ENCODE results near the gene MIP. TPM values are rescaled to one million over a fixed set of nuclear protein-coding genes. Genes with fewer than 3 reads are reported as not detected.
"Not testable (repeated sequence)": the region's sequence is repeated elsewhere in the genome, so short reads cannot be mapped to it uniquely, and the experiment has no call there.

MIP gene
- total RNA-seq, 1 donor from 2014 or later, result not detected

DNA sequence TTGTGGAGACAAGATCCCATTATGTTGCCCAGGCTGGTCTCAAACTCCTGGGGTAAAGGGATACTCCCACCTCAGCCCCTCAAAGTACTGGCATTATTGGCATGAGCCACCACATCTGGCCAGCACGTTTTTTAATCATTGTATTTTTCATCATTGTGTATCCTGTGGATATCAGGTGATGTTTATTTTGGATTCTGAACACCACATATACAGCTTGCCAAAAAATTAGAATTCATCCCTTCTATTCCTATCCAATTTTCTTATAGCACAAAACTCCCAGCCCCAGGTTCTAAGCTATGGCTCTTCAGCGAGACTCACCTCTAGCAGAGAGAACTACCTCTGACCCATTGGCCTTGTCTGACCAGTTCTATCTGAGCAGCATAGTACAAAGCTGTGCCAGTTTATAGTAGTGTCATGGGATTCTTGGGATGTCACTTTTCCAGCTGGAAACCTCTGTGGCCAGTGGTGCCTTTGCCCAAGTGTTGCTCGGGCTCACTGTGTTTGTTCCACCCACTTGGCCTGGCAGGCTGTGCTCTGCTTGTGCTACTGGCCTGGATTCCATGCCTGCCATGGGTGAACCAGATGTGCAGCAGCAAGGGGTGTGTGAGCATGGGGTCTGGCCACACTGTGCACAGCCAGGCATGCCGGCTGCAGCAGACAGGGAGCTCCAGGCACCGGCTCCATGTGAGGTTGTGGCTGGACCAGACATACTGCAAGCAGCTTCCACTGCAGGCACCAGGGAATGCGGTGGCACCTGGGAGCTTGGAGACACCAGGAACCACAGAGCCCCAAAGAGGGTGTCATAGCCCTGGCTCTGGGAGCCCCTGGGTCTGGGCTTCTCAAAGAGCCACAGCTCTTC lies 42.4 kb downstream of the MIP start:
- DNase-seq (ENCODE audit: extremely low spot score in 2 of 2), result no peak
- TF ChIP-seq, protein P1, sequence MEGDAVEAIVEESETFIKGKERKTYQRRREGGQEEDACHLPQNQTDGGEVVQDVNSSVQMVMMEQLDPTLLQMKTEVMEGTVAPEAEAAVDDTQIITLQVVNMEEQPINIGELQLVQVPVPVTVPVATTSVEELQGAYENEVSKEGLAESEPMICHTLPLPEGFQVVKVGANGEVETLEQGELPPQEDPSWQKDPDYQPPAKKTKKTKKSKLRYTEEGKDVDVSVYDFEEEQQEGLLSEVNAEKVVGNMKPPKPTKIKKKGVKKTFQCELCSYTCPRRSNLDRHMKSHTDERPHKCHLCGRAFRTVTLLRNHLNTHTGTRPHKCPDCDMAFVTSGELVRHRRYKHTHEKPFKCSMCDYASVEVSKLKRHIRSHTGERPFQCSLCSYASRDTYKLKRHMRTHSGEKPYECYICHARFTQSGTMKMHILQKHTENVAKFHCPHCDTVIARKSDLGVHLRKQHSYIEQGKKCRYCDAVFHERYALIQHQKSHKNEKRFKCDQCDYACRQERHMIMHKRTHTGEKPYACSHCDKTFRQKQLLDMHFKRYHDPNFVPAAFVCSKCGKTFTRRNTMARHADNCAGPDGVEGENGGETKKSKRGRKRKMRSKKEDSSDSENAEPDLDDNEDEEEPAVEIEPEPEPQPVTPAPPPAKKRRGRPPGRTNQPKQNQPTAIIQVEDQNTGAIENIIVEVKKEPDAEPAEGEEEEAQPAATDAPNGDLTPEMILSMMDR (IDR thresholded peaks at IDR 0.05), result no peak
- no peak for TF ChIP-seq POLR2AphosphoS5 (IDR thresholded peaks at IDR 0.05; ENCODE audit: insufficient read depth in 1 of 2, low read depth in 1 of 2)
- TF ChIP-seq POLR2A (IDR thresholded peaks at IDR 0.05), result no peak
- Histone ChIP-seq H3K27ac (no peak overlapping the region), H3K4me1 (no peaks in the 10 kb centered on the region), H3K36me3 (no peaks in the 10 kb centered on the region), H3K9me3 (no peaks in the 10 kb centered on the region), H3K4me3 (no peak overlapping the region), H3K27me3 (no peaks in the 10 kb centered on the region)
- intact Hi-C loops (cut with DNase I), result no loop called here

DNA sequence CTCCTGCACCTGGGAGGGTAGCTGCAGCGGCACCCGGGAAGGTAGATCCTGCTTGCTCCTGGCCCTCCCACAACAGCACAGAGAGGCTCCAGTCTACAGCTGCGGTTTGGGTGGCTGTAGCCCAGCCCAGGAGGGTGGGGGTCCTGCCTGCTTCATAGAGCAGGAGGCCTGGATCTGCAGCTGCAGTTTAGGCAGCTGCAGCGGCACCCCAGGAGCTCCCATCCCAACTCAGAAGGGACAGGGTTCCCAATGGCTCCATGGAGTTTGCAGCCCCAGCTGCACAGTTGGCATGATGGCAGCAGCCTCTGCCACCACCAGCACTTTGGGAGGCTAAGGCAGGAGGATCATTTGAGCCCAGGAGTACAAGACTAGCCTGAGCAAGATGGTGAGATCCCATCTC lies 43.7 kb downstream of the MIP start:
- intact Hi-C loops (cut with DNase I), result no loop called here

DNA sequence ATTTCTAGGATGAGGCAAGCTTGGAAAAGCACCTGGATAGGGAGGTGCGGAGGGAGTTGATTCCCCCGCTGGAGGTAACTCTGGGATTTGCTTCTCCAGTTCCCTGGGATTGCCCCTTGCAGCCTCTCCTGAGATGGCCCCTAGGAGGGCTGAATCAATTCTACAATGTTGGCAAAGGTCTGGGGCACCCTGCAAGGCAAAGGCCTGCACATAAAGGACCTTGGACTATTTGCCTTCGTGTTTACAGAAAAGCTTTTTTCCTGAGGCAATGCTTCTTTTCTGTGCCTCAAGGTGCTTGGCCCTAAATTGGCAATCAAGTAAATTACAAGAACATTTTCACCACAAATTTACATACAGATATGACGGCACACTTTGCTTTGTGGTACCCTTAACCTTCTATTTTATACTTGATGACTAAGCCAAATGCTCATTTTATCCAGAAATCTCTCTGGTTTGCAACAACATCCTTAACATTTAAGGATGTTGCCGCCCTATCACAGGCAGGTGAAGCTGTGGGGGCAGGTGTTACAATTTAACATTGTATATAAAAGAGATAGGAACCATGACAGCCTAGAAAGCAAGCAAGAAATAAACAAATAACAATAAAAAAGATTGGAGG lies 45.5 kb downstream of the MIP start:
- no peak overlapping the region for H3K4me3 ChIP-seq
- TF ChIP-seq POLR2AphosphoS5 (IDR thresholded peaks at IDR 0.05; ENCODE audit: insufficient read depth in 1 of 2, low read depth in 1 of 2) (no peak), POLR2A (IDR thresholded peaks at IDR 0.05) (no peak)
- TF ChIP-seq, protein P1 (IDR thresholded peaks at IDR 0.05), result no peak
- intact Hi-C loops (cut with DNase I), result no loop called here

More for the DNA sequence above, 43.7 kb downstream of the MIP start:
- DNase-seq (ENCODE audit: extremely low spot score in 2 of 2), result no peak
- Histone ChIP-seq H3K27ac (no peak overlapping the region), H3K36me3 (no peaks in the 10 kb centered on the region), H3K4me3 (no peak overlapping the region), H3K27me3 (no peaks in the 10 kb centered on the region), H3K4me1 (no peaks in the 10 kb centered on the region), H3K9me3 (no peaks in the 10 kb centered on the region)
- TF ChIP-seq POLR2AphosphoS5 (IDR thresholded peaks at IDR 0.05; ENCODE audit: insufficient read depth in 1 of 2, low read depth in 1 of 2) (no peak), POLR2A (IDR thresholded peaks at IDR 0.05) (no peak)
- TF ChIP-seq, protein P1 (IDR thresholded peaks at IDR 0.05), result no peak

DNA sequence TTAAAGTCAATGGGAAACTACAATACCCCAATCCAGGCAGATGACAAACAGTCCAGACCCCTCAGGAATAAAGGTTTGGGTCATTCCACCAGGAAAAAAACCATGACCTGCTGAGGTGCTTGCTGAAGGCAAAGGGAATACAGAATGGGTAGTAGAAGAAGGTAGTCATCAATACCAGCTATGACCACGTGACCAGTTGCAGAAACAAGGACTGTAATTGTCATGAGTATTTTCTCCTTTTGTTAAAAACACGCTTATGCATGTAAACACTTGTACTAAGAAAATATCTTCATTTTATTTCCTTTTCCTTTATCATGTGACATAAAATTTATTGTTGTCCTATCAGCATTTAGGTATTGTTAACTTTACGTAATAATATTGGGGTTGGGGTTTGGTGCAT lies 50.2 kb downstream of the MIP start:
- H3K9me3 ChIP-seq; DNase-seq (ENCODE audit: extremely low spot score in 2 of 2); H3K36me3 ChIP-seq; H3K4me1 ChIP-seq; H3K4me3 ChIP-seq; intact Hi-C loops (cut with DNase I); H3K27me3 ChIP-seq; H3K27ac ChIP-seq: not testable (repeated sequence)

More for the DNA sequence above, 45.5 kb downstream of the MIP start:
- Histone ChIP-seq H3K9me3 (no peaks in the 10 kb centered on the region), H3K36me3 (no peaks in the 10 kb centered on the region), H3K4me1 (no peaks in the 10 kb centered on the region), H3K27ac (no peak overlapping the region), H3K27me3 (no peaks in the 10 kb centered on the region)
- no peak for DNase-seq (ENCODE audit: extremely low spot score in 2 of 2)

DNA sequence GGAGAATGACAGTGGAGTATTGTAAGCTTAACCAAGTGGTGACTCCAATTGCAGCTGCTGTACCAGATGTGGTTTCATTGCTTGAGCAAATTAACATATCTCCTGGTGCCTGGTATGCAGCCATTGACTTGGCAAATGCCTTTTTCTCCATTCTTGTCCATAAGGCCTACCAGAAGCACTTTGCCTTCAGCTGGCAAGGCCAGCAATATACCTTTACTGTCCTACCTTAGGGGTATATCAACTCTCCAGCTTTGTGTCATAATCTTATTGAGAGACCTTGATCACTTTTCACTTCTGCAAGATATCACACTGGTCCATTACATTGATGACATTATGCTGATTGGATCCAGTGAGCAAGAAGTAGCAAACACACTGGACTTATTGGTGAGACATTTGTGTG lies 52.8 kb downstream of the MIP start:
- H3K4me1 ChIP-seq; intact Hi-C loops (cut with DNase I): not testable (repeated sequence)

DNA sequence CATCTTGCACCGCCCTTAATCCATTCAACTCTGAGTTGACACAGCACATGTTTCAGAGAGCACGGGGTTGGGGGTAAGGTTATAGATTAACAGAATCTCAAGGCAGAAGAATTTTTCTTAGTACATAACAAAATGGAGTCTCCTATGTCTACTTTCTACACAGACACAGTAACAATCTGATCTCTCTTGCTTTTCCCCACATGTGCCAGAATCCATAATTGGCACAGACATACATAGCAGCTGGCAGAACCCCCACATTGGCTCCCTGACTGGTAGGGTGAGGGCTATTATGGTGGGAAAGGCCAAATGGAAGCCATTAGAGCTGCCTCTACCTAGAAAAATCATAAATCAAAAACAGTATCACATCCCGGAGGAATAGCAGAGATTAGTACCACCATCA lies 53.3 kb downstream of the MIP start:
- H3K27ac ChIP-seq; H3K4me1 ChIP-seq; H3K36me3 ChIP-seq; DNase-seq (ENCODE audit: extremely low spot score in 2 of 2); H3K4me3 ChIP-seq; H3K27me3 ChIP-seq; H3K9me3 ChIP-seq; intact Hi-C loops (cut with DNase I): not testable (repeated sequence)

More for the DNA sequence above, 52.8 kb downstream of the MIP start:
- DNase-seq (ENCODE audit: extremely low spot score in 2 of 2); H3K4me3 ChIP-seq; H3K27me3 ChIP-seq; H3K27ac ChIP-seq; H3K9me3 ChIP-seq; H3K36me3 ChIP-seq: not testable (repeated sequence)

Other genes with a start within 250 kb of the MIP start
- gene RNF41, start 232.7 kb downstream of the MIP start, total RNA-seq, result 79.6 TPM
- gene NABP2, start 230.3 kb downstream of the MIP start, total RNA-seq, result 20.4 TPM
- not detected for gene SLC39A5, start 224.6 kb downstream of the MIP start, total RNA-seq
- 22.6 TPM for gene ANKRD52, start 196.3 kb downstream of the MIP start, total RNA-seq
- gene COQ10A, start 187.7 kb downstream of the MIP start, total RNA-seq, result 10.1 TPM
- gene CS, start 154.3 kb downstream of the MIP start, total RNA-seq, result 140 TPM
- 65.6 TPM for gene CNPY2, start 138.7 kb downstream of the MIP start, total RNA-seq
- gene PAN2, start 120.7 kb downstream of the MIP start, total RNA-seq, result 37.6 TPM
- gene IL23A, start 115.8 kb downstream of the MIP start, total RNA-seq, result not detected
- gene STAT2, start 94.5 kb downstream of the MIP start, total RNA-seq, result 109 TPM
- gene APOF, start 91.8 kb downstream of the MIP start, total RNA-seq, result not detected
- gene TIMELESS, start 5.2 kb downstream of the MIP start, total RNA-seq, result 6.1 TPM
- 1.7 TPM for gene SPRYD4, start 13.9 kb upstream of the MIP start, total RNA-seq
- 5.2 TPM for gene GLS2, start 33.5 kb upstream of the MIP start, total RNA-seq
- gene RBMS2, start 67.2 kb upstream of the MIP start, total RNA-seq, result 20.6 TPM
- gene BAZ2A, start 175.7 kb upstream of the MIP start, total RNA-seq, result 92.8 TPM
- gene ATP5F1B, start 191.3 kb upstream of the MIP start, total RNA-seq, result 405 TPM
- gene PTGES3, start 233.6 kb upstream of the MIP start, total RNA-seq, result 81.0 TPM

Measured in vagina (tissue), 2 donors.